ENCODE data around the gene HOMER2. TPM values are rescaled to one million over a fixed set of nuclear protein-coding genes. Genes with fewer than 3 reads are reported as not detected.

The HOMER2 gene
- total and polyA plus RNA-seq, 2 donors (not counting 3 experiments of a cell fraction or from before 2014, with no cell fraction given): 0.60 to 0.68 TPM

GRCh38 chr15:82921242-82921641 lies 31.3 kb downstream of the HOMER2 start:
- dilution Hi-C loops (cut with MboI; ENCODE audit: extremely low pct_ligation_motif_present, low sequenced_read_pairs): no loop called here
- no peaks in the 10 kb centered on the region for H3K9me1 ChIP-seq (replicated peaks; ENCODE audit: control insufficient read depth, extremely low read depth, insufficient read depth, low read length)
- no peaks in the 10 kb centered on the region for H4K20me1 ChIP-seq (replicated peaks; ENCODE audit: control insufficient read depth, extremely low read depth, insufficient read depth, low read length)
- H2AFZ ChIP-seq (ENCODE audit: low read depth, low read length): no peak overlapping the region
- POLR2A ChIA-PET: no interaction called here
- no peak overlapping the region for H3K9ac ChIP-seq (replicated peaks; ENCODE audit: extremely low read depth, insufficient read depth, low read length)
- TF ChIP-seq GATA2 (IDR thresholded peaks at IDR 0.05; ENCODE audit: insufficient read depth, insufficient read length, low read depth, low read length) (no peak), FOS (IDR thresholded peaks at IDR 0.05; ENCODE audit: borderline replicate concordance, insufficient read depth, low read length) (no peak), EZH2 (IDR thresholded peaks at IDR 0.05; ENCODE audit: borderline replicate concordance, low read depth, low read length, severe bottlenecking) (no peak), POLR2AphosphoS5 (IDR thresholded peaks at IDR 0.05; ENCODE audit: insufficient read depth, low read depth, low read length) (no peak), MAX (IDR thresholded peaks at IDR 0.05; ENCODE audit: insufficient read depth, insufficient read length) (no peak), MYC (IDR thresholded peaks at IDR 0.05; ENCODE audit: low read depth, low read length) (no peak), JUN (IDR thresholded peaks at IDR 0.05; ENCODE audit: borderline replicate concordance, insufficient read depth, insufficient read length, low read depth) (no peak), CTCF (IDR thresholded peaks at IDR 0.05; ENCODE audit: extremely low read depth in 1 of 2, insufficient read depth in 1 of 2, low read depth in 1 of 2, low read length in 2 of 2) (no peak), POLR2A (IDR thresholded peaks at IDR 0.05; ENCODE audit: low read depth, low read length) (no peak)
- no peaks in the 10 kb centered on the region for H3K36me3 ChIP-seq (ENCODE audit: control insufficient read depth in 2 of 2, extremely low read depth in 1 of 2, insufficient read depth in 2 of 2, low read length in 2 of 2)
- no peak overlapping the region for H3K4me3 ChIP-seq (replicated peaks in 1 of 3; ENCODE audit: insufficient read depth in 1 of 3, low read depth in 1 of 3, low read length in 3 of 3)
- no TSS peak for BruUV-seq (replicated peaks)
- no peaks in the 10 kb centered on the region for H3K27me3 ChIP-seq (ENCODE audit: control insufficient read depth in 2 of 2, insufficient read depth in 2 of 2, low read length in 2 of 2)
- H3K4me2 ChIP-seq (ENCODE audit: insufficient read depth, low read length): no peak overlapping the region
- H3K4me1 ChIP-seq (ENCODE audit: control insufficient read depth, extremely low read depth, insufficient read depth, low read length): no peaks in the 10 kb centered on the region
- no peak overlapping the region for H3K27ac ChIP-seq (ENCODE audit: insufficient read depth, low read depth, low read length)
- H3K9me3 ChIP-seq (replicated peaks; ENCODE audit: control insufficient read depth, insufficient read depth, low read length): no peaks in the 10 kb centered on the region
- H3K79me2 ChIP-seq (ENCODE audit: control insufficient read depth, insufficient read depth, low read length): no peaks in the 10 kb centered on the region
- intact Hi-C loops (cut with micrococcal nuclease): no loop called here
- DNase-seq (ENCODE audit: low read depth, low spot score) (no peak), FAIRE-seq (no peak)
- CTCF ChIA-PET: no interaction called here

All from endothelial cell of umbilical vein (primary cell).